NCI-H1694 (cell line): Measurements from ENCODE around the gene PARD3.
"Not testable (repeated sequence)": the region's sequence is repeated elsewhere in the genome, so short reads cannot be mapped to it uniquely, and the experiment has no call there.

Experiments
- DNase-seq: peaks from one replicate; lab custom pipeline; 2025; lab: John Stamatoyannopoulos, UW

The PARD3 gene

GRCh38 chr10:34797155-34797554 is 17.9 kb downstream of the PARD3 start:
- DNase-seq: no peak

- no peak for DNase-seq
These were observed 19.0 kb downstream of the PARD3 start for GRCh38 chr10:34796133-34796532.

- no peak for DNase-seq
These were observed 19.8 kb downstream of the PARD3 start for GRCh38 chr10:34795334-34795733.

- DNase-seq: no peak
These were observed 20.3 kb downstream of the PARD3 start for GRCh38 chr10:34794835-34795234.

- not testable (repeated sequence) for DNase-seq
These were observed 21.5 kb downstream of the PARD3 start for GRCh38 chr10:34793581-34793980.

- DNase-seq: no peak
These were observed 22.2 kb downstream of the PARD3 start for GRCh38 chr10:34792881-34793280.

- no peak for DNase-seq
These were observed 23.1 kb downstream of the PARD3 start for GRCh38 chr10:34791947-34792346.

- no peak for DNase-seq
These were observed 23.9 kb downstream of the PARD3 start for GRCh38 chr10:34791228-34791627.

- DNase-seq: peak; percentile 12
These were observed 25.1 kb downstream of the PARD3 start for GRCh38 chr10:34789966-34790506.

- no peak for DNase-seq
These were observed 28.6 kb downstream of the PARD3 start for GRCh38 chr10:34786464-34786863.

GRCh38 chr10:34781711-34782110 is 33.4 kb downstream of the PARD3 start:
- DNase-seq: no peak

GRCh38 chr10:34780818-34781380 is 34.2 kb downstream of the PARD3 start:
- no peak for DNase-seq

- DNase-seq: no peak
These were observed 36.9 kb downstream of the PARD3 start for GRCh38 chr10:34778237-34778636.

- no peak for DNase-seq
These were observed 38.9 kb downstream of the PARD3 start for GRCh38 chr10:34776090-34776690.

- DNase-seq: no peak
These were observed 40.0 kb downstream of the PARD3 start for GRCh38 chr10:34775044-34775637.

GRCh38 chr10:34773636-34774630 is 41.2 kb downstream of the PARD3 start:
- DNase-seq: no peak

GRCh38 chr10:34771525-34771924 is 43.6 kb downstream of the PARD3 start:
- no peak for DNase-seq

GRCh38 chr10:34771106-34771505 is 44.0 kb downstream of the PARD3 start:
- DNase-seq: no peak

GRCh38 chr10:34769899-34770298 is 45.2 kb downstream of the PARD3 start:
- no peak for DNase-seq

GRCh38 chr10:34768972-34769330 is 46.1 kb downstream of the PARD3 start:
- DNase-seq: no peak

GRCh38 chr10:34768261-34768971 is 46.7 kb downstream of the PARD3 start:
- DNase-seq: peak; percentile 47
